HCT116 (cell line): ENCODE data around the gene SLC8A2. TPM values are rescaled to one million over a fixed set of nuclear protein-coding genes. Genes with fewer than 3 reads are reported as not detected.

Source experiments
- ATAC-seq: fragments of 200-7000 bp; cut with Tn5 transposase; 2 replicates; pipeline ENCODE4 v1.9.1; 2020; ENCODE audit warnings: mild to moderate bottlenecking, moderate library complexity
- BruUV-seq: library from RNA; stranded (reverse); fragments of 400-500 nt; replicated peaks from 2 replicates; lab custom pipeline; 2021; lab: Mats Ljungman, UMichigan
- CTCF ChIA-PET: fragments of 300-600 bp; sonication (Branson Sonifier 250); formaldehyde crosslinking; loops from one replicate; lab custom pipeline; 2021; ENCODE audit warnings: antibody characterized with exemption; lab: Charles Lee
- POLR2A ChIA-PET: fragments of 300-600, 350-600 bp; sonication (Branson Sonifier 250); formaldehyde crosslinking; loops from one replicate; lab custom pipeline; 2021; ENCODE audit warnings: antibody characterized with exemption; lab: Charles Lee
- RAD21 ChIA-PET, 2 experiments: fragments of 300-600 bp; sonication (Branson Sonifier 250); formaldehyde crosslinking; loops; one replicate each; lab custom pipeline; 2023; ENCODE audit warnings: low total read pairs in 2 of 2; ENCODE audit not compliant: uncharacterized antibody in 2 of 2, unreplicated experiment in 2 of 2, low non-redundant PET in 1 of 2; lab: Charles Lee
- DNase-seq: peaks from one replicate; pipeline ENCODE4 v3.0.0-alpha.2; 2010; ENCODE audit warnings: low read depth, low spot score
- H2AFZ ChIP-seq: fragments of 200-600 bp; shearing (Covaris generic), sonication (generic); 2 replicates; pipeline ENCODE4 v1.6.1; 2017; ENCODE audit warnings: low read depth, mixed run types, mixed read lengths, antibody characterized with exemption, low read length; ENCODE audit not compliant: poor library complexity, severe bottlenecking
- H3K27ac ChIP-seq: 2 replicates; pipeline ENCODE4 v1.5.1; 2012; ENCODE audit warnings: low read depth, low read length
- H3K27me3 ChIP-seq: fragments of 200-600 bp; sonication (generic); 2 replicates; pipeline ENCODE4 v1.6.1; 2016; ENCODE audit warnings: mixed run types, low read length, mixed read lengths; ENCODE audit not compliant: insufficient read depth
- H3K36me3 ChIP-seq, 2 experiments: fragments of 200-500 bp in 1 of 2; fragments of 200-600 bp in 1 of 2; sonication (Bioruptor generic) in 1 of 2; sonication (generic) in 1 of 2; 2 replicates each; pipeline versions ENCODE4 v1.5.1 to v1.6.1; 2014 to 2016; ENCODE audit warnings: low read length in 2 of 2, inconsistent platforms in 1 of 2, mixed read lengths in 1 of 2, mixed run types in 1 of 2; ENCODE audit not compliant: insufficient read depth in 2 of 2, control insufficient read depth in 1 of 2
- H3K4me1 ChIP-seq, 2 experiments: fragments of 200-600 bp in 1 of 2; sonication (generic) in 1 of 2; 2 replicates each; pipeline versions ENCODE4 v1.5.1 to v1.6.1; 2012 to 2017; ENCODE audit warnings: low read length in 2 of 2, inconsistent platforms in 1 of 2, mild to moderate bottlenecking in 1 of 2, mixed read lengths in 1 of 2, mixed run types in 1 of 2, moderate library complexity in 1 of 2; ENCODE audit not compliant: insufficient read depth in 2 of 2, control insufficient read depth in 1 of 2
- H3K4me2 ChIP-seq: fragments of 200-600 bp; sonication (generic); 2 replicates; pipeline ENCODE4 v1.6.1; 2017; ENCODE audit warnings: mixed run types, low read length, mixed read lengths
- H3K4me3 ChIP-seq, 2 experiments: fragments of 200-600 bp in 1 of 2; sonication (generic) in 1 of 2; replicated peaks in 1 of 2; 2 replicates each; pipeline ENCODE4 v1.5.1; 2011 to 2016; ENCODE audit warnings: low read length in 2 of 2, control low read depth in 1 of 2, low read depth in 1 of 2, mild to moderate bottlenecking in 1 of 2, mixed read lengths in 1 of 2, mixed run types in 1 of 2
- H3K79me2 ChIP-seq: fragments of 200-600 bp; sonication (generic); 2 replicates; pipeline ENCODE4 v1.6.1; 2017; ENCODE audit warnings: mild to moderate bottlenecking, mixed run types, low read length, moderate library complexity, mixed read lengths; ENCODE audit not compliant: insufficient read depth
- H3K9ac ChIP-seq: fragments of 200-600 bp; sonication (generic); 2 replicates; pipeline ENCODE4 v1.6.1; 2016; ENCODE audit warnings: low read length, mixed read lengths
- H3K9me2 ChIP-seq: fragments of 200-600 bp; sonication (generic), shearing (Covaris generic); 2 replicates; pipeline ENCODE4 v1.6.1; 2017; ENCODE audit warnings: mixed run types, mild to moderate bottlenecking, moderate library complexity; ENCODE audit not compliant: insufficient read depth
- H3K9me3 ChIP-seq, 2 experiments: fragments of 200-500 bp in 1 of 2; fragments of 200-600 bp in 1 of 2; sonication (Bioruptor generic) in 1 of 2; sonication (generic) in 1 of 2; 2 replicates each; pipeline ENCODE4 v1.6.1; 2014 to 2017; ENCODE audit warnings: low read length in 2 of 2, mixed read lengths in 2 of 2, inconsistent platforms in 1 of 2, low read depth in 1 of 2, mild to moderate bottlenecking in 1 of 2, mixed run types in 1 of 2, moderate library complexity in 1 of 2; ENCODE audit not compliant: control insufficient read depth in 1 of 2, insufficient read depth in 1 of 2
- H4K20me1 ChIP-seq: fragments of 200-600 bp; sonication (generic), shearing (Covaris generic); 2 replicates; pipeline ENCODE4 v1.6.1; 2017; ENCODE audit warnings: mixed run types, mild to moderate bottlenecking, moderate library complexity; ENCODE audit not compliant: insufficient read depth
- ATF3 ChIP-seq: IDR thresholded peaks from 2 replicates; pipeline ENCODE4 v1.6.1; 2012
- EZH2 ChIP-seq: fragments of 200-600 bp; sonication (generic); IDR thresholded peaks from 2 replicates; pipeline ENCODE4 v1.6.1; 2017; ENCODE audit warnings: antibody characterized with exemption, mixed run types
- FOSL1 ChIP-seq: IDR thresholded peaks from 2 replicates; pipeline ENCODE4 v1.6.1; 2012; ENCODE audit warnings: low read depth
- POLR2A ChIP-seq: IDR thresholded peaks from 2 replicates; pipeline ENCODE4 v1.7.0; 2011; ENCODE audit warnings: borderline replicate concordance; ENCODE audit not compliant: insufficient read depth, insufficient read length; ENCODE audit errors: extremely low read depth
- SIN3A ChIP-seq: IDR thresholded peaks from 2 replicates; pipeline ENCODE4 v1.6.1; 2012; ENCODE audit warnings: low read depth
- TCF7L2 ChIP-seq: IDR thresholded peaks from 2 replicates; pipeline ENCODE4 v1.7.0; 2011; ENCODE audit warnings: borderline replicate concordance, inconsistent platforms; ENCODE audit not compliant: insufficient read depth, insufficient read length; ENCODE audit errors: extremely low read depth
- ZFX ChIP-seq: fragments of 450-650 bp; IDR thresholded peaks from 2 replicates; pipeline ENCODE4 v1.6.1; 2017
- intact Hi-C: fragments of 100-400 bp; cut with micrococcal nuclease; formaldehyde crosslinking; loops from 2 replicates; pipeline ENCODE4 v1.10.0; 2022
- total RNA-seq: library from RNA; stranded (reverse); gene quantifications from one replicate; pipeline ENCODE4 v1.2.1, GENCODE V29; 2021; ENCODE audit not compliant: unreplicated experiment
- TF ChIP-seq, protein P1 (sequence below): IDR thresholded peaks from 2 replicates; pipeline ENCODE4 v1.6.1; 2012
- TF ChIP-seq, protein P2 (sequence below): IDR thresholded peaks from 2 replicates; pipeline ENCODE4 v1.6.1; 2012; ENCODE audit warnings: low read depth

SLC8A2 gene
- total RNA-seq, 1 experiment from 2014 or later: 0.98 TPM

- TF ChIP-seq, protein P1, sequence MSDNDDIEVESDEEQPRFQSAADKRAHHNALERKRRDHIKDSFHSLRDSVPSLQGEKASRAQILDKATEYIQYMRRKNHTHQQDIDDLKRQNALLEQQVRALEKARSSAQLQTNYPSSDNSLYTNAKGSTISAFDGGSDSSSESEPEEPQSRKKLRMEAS: no peak
- TF ChIP-seq ZFX (no peak), FOSL1 (no peak), ATF3 (no peak), SIN3A (no peak), TCF7L2 (no peak), EZH2 (no peak), POLR2A (no peak)
- TF ChIP-seq, protein P2, sequence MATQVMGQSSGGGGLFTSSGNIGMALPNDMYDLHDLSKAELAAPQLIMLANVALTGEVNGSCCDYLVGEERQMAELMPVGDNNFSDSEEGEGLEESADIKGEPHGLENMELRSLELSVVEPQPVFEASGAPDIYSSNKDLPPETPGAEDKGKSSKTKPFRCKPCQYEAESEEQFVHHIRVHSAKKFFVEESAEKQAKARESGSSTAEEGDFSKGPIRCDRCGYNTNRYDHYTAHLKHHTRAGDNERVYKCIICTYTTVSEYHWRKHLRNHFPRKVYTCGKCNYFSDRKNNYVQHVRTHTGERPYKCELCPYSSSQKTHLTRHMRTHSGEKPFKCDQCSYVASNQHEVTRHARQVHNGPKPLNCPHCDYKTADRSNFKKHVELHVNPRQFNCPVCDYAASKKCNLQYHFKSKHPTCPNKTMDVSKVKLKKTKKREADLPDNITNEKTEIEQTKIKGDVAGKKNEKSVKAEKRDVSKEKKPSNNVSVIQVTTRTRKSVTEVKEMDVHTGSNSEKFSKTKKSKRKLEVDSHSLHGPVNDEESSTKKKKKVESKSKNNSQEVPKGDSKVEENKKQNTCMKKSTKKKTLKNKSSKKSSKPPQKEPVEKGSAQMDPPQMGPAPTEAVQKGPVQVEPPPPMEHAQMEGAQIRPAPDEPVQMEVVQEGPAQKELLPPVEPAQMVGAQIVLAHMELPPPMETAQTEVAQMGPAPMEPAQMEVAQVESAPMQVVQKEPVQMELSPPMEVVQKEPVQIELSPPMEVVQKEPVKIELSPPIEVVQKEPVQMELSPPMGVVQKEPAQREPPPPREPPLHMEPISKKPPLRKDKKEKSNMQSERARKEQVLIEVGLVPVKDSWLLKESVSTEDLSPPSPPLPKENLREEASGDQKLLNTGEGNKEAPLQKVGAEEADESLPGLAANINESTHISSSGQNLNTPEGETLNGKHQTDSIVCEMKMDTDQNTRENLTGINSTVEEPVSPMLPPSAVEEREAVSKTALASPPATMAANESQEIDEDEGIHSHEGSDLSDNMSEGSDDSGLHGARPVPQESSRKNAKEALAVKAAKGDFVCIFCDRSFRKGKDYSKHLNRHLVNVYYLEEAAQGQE: no peak
- TF ChIP-seq, all 23 proteins: peak for 0
- Histone ChIP-seq H4K20me1 (no peaks in the 10 kb centered on the region), H3K9me2 (no peaks in the 10 kb centered on the region), H3K9ac (no peak overlapping the region), H3K27ac (no peak overlapping the region), H3K79me2 (peaks cover 29% of the 10 kb centered on the region), H3K36me3 (no peaks in the 10 kb centered on the region), H3K27me3 (no peaks in the 10 kb centered on the region), H3K4me3 (no peak overlapping the region), H2AFZ (no peak overlapping the region), H3K4me2 (no peak overlapping the region), H3K9me3 (no peaks in the 10 kb centered on the region), H3K4me1 (no peaks in the 10 kb centered on the region)
- intact Hi-C loops: no loop called here
- DNase-seq: no peak
- ChIA-PET RAD21 (no interaction called here), CTCF (no interaction called here), POLR2A (no interaction called here)
- BruUV-seq: no TSS peak
- no peak for ATAC-seq
Measured at GRCh38 chr19:47507012-47507411, 35.3 kb upstream of the SLC8A2 start.
